Pancreas (tissue), 10 donors: Measurements from ENCODE around the gene CES3. TPM values are rescaled to one million over a fixed set of nuclear protein-coding genes. Genes with fewer than 3 reads are reported as not detected.
A peak's percentile ranks its signal among the peaks of the same experiment; 100 is the strongest.

Experiments
- ATAC-seq, 4 donors: fragments of 200-7000 bp; cut with Tn5 transposase; one replicate each; pipeline versions ENCODE4 v1.8.0 to v1.9.1; 2020; ENCODE audit warnings: mild to moderate bottlenecking in 4 of 4, moderate library complexity in 4 of 4
- DNase-seq, 6 donors: peaks; one replicate each; pipeline ENCODE4 v3.0.0-alpha.2; 2020
- FAIRE-seq: peaks from 2 replicates; lab custom pipeline; 2012; peaks lifted over from hg19 to GRCh38; lab: Jason Lieb, UNC
- H3K27ac ChIP-seq, 4 donors: fragments of 200-600 bp; sonication (generic); 1 replicate in 3 of 4; 2 replicates in 1 of 4; pipeline versions ENCODE4 v1.5.0 to v1.8.0; 2020
- H3K27me3 ChIP-seq, 4 donors: fragments of 200-600 bp; one replicate each; pipeline ENCODE4 v1.8.0; 2021
- H3K36me3 ChIP-seq, 3 donors: fragments of 200-600 bp; sonication (generic) in 1 of 3; one replicate each; pipeline versions ENCODE4 v1.5.0 to v1.8.0; 2020 to 2021
- H3K4me1 ChIP-seq, 3 donors: fragments of 200-600 bp; one replicate each; pipeline ENCODE4 v1.8.0; 2021
- H3K4me3 ChIP-seq, 4 donors: fragments of 200-600 bp; sonication (generic) in 2 of 4; one replicate each; pipeline versions ENCODE4 v1.5.0 to v1.8.0; 2020 to 2021
- H3K9me3 ChIP-seq, 4 donors: fragments of 200-600 bp; one replicate each; pipeline ENCODE4 v1.8.0; 2021
- WGBS, 2 donors: extraction: QIAGEN DNeasy Blood & Tissue Kit; methylation state at CpG; one replicate each; pipeline ENCODE4 v1.1.7; 2013; 5-methylcytosine and 5-hydroxymethylcytosine counted together
- intact Hi-C, 3 donors: fragments of 100-400 bp; cut with DNase I; formaldehyde crosslinking; loops; one replicate each; pipeline versions ENCODE4 v1.11.1 to v1.14.2; 2022
- polyA plus RNA-seq, 2 donors: library from polyadenylated mRNA; stranded (reverse); fragments of 200-250 nt; gene quantifications; one replicate each; pipeline ENCODE4 v1.2.3, GENCODE V29; 2013
- total RNA-seq, 6 donors: library from RNA; stranded (reverse); fragmentation: NEBNext Ultra II Directional in 4 of 6; extraction: Animal tissue kit (Norgen Biotek cat#: 25700) in 4 of 6; gene quantifications; one replicate each; pipeline versions ENCODE4 v1.2.1 to v1.2.4, GENCODE V29; 2021 to 2023
- TF ChIP-seq, protein P1 (sequence below), 4 donors: fragments of 200-600 bp; sonication (generic) in 3 of 4; IDR thresholded peaks; one replicate each; pipeline versions ENCODE4 v1.5.0 to v1.8.0; 2021; ENCODE audit warnings: antibody characterized with exemption in 4 of 4
- donor health status: healthy with polysubstance abuse.
- donor health status: DM: no; HTN: no; CAD: no; lungs with moderate emphysema.
- donor health status: DM: no; HTN: no; CAD: no.
- donor health status: control.
- donor health status: control.
- donor health status: Bipolar disorder and iron deficiency.
- donor health status: DM: yes; HTN: yes; CAD: no.
- donor health status: DM: no; HTN: no; CAD: no.
- donor health status: DM: no; HTN: no; CAD: no.
- donor health status: DM: yes; HTN: yes; CAD: no.

Gene CES3
- total and polyA plus RNA-seq, 8 donors = 1.9 to 7.3 (median 5.2) TPM

GRCh38 chr16:66996324-66996982 is 35.4 kb downstream of the CES3 start:
- 33 to 43% methylated on average over 6 of the region's 6 CpGs for WGBS, 2 donors
- H3K27ac ChIP-seq = peak overlapping the region; percentile 65 to 86 (median 76)
- no peaks in the 10 kb centered on the region for H3K9me3 ChIP-seq
- intact Hi-C loops = no loop called here
- no peaks in the 10 kb centered on the region for H3K36me3 ChIP-seq
- peaks cover 10 to 13% (median 10%) of the 10 kb centered on the region in 3 donors for H3K4me1 ChIP-seq
- TF ChIP-seq, protein P1, sequence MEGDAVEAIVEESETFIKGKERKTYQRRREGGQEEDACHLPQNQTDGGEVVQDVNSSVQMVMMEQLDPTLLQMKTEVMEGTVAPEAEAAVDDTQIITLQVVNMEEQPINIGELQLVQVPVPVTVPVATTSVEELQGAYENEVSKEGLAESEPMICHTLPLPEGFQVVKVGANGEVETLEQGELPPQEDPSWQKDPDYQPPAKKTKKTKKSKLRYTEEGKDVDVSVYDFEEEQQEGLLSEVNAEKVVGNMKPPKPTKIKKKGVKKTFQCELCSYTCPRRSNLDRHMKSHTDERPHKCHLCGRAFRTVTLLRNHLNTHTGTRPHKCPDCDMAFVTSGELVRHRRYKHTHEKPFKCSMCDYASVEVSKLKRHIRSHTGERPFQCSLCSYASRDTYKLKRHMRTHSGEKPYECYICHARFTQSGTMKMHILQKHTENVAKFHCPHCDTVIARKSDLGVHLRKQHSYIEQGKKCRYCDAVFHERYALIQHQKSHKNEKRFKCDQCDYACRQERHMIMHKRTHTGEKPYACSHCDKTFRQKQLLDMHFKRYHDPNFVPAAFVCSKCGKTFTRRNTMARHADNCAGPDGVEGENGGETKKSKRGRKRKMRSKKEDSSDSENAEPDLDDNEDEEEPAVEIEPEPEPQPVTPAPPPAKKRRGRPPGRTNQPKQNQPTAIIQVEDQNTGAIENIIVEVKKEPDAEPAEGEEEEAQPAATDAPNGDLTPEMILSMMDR (IDR thresholded peaks at IDR 0.05) = no peak
- no peak overlapping the region for H3K4me3 ChIP-seq
- DNase-seq = peak in 4 of 6 donors; percentile 70 to 82 (median 73)
- FAIRE-seq = no peak
- H3K27me3 ChIP-seq = no peaks in the 10 kb centered on the region
- peak; percentile 78 to 85 (median 83) for ATAC-seq

- H3K4me1 ChIP-seq = peaks cover 10 to 13% (median 10%) of the 10 kb centered on the region in 3 donors
- no peaks in the 10 kb centered on the region for H3K27me3 ChIP-seq
- FAIRE-seq (no peak), DNase-seq (no peak), ATAC-seq (peak in 2 of 4 donors; percentile 2)
- no peaks in the 10 kb centered on the region for H3K9me3 ChIP-seq
- TF ChIP-seq, protein P1 (IDR thresholded peaks at IDR 0.05) = no peak
- H3K27ac ChIP-seq = peak overlapping the region; percentile 65 to 86 (median 74)
- intact Hi-C loops = no loop called here
- no peak overlapping the region for H3K4me3 ChIP-seq
- no peaks in the 10 kb centered on the region for H3K36me3 ChIP-seq
- WGBS, 2 donors = 47 to 51% methylated on average over 3 of the region's 3 CpGs
Measured at GRCh38 chr16:66996983-66997358, 35.9 kb downstream of the CES3 start.

DNA sequence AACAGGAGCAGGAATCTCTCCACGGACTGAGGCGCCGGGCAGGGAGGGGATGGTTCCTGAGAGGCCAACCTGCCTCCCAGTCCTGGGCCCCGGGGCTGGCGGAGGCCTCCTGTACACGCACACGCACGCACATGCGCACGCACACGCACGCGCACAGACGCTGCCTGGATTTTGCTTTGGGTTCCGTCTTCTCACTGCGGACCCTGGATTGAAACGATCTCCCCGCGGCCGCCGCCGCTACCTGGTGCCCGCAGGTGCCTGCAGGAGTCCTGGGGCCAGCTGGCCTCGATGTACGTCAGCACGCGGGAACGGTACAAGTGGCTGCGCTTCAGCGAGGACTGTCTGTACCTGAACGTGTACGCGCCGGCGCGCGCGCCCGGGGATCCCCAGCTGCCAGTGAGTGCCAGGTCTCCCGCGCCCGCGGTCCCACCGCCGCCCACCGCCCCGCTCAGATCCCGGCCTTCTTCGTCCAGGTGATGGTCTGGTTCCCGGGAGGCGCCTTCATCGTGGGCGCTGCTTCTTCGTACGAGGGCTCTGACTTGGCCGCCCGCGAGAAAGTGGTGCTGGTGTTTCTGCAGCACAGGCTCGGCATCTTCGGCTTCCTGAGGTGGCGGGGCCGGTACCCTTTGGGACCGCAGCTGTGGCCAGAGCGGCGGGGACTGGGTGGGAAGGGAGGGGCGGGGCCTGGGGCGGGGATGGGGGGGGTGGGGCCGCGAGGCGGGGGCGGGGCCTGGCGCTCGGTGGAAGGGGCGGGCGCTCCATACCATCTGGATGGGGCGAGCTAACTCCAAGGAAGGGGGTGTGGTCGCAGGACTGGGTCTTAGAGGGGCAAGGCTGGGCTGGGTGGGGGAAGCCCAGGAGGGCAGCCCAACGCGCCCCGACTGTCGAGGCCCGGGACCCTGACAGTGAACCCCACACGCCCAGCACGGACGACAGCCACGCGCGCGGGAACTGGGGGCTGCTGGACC is 39.6 kb downstream of the CES3 start:
- H3K36me3 ChIP-seq = no peaks in the 10 kb centered on the region
- WGBS, 2 donors = 5 to 8% methylated on average over 42 to 89 of the region's 89 CpGs
- TF ChIP-seq, protein P1 (IDR thresholded peaks at IDR 0.05) = no peak
- DNase-seq = peak; percentile 54 to 91 (median 78)
- H3K27me3 ChIP-seq = no peaks in the 10 kb centered on the region
- no peak for FAIRE-seq
- H3K9me3 ChIP-seq = no peaks in the 10 kb centered on the region
- peak overlapping the region in 3 of 4 donors; percentile 15 to 51 (median 42) for H3K27ac ChIP-seq
- peak; percentile 60 to 71 (median 66) for ATAC-seq
- intact Hi-C loops = no loop called here
- H3K4me3 ChIP-seq = peak overlapping the region; percentile 17 to 47 (median 28)
- peaks cover 10 to 13% (median 10%) of the 10 kb centered on the region in 3 donors for H3K4me1 ChIP-seq

GRCh38 chr16:67001726-67002125 is 40.7 kb downstream of the CES3 start:
- no peak for ATAC-seq
- H3K27ac ChIP-seq = no peak overlapping the region
- DNase-seq = no peak
- WGBS, 2 donors = 82 to 90% methylated on average over 3 of the region's 3 CpGs
- FAIRE-seq = no peak
- TF ChIP-seq, protein P1 (IDR thresholded peaks at IDR 0.05) = no peak
- H3K4me3 ChIP-seq = no peak overlapping the region
- no peaks in the 10 kb centered on the region for H3K27me3 ChIP-seq
- H3K9me3 ChIP-seq = no peaks in the 10 kb centered on the region
- intact Hi-C loops = no loop called here
- H3K36me3 ChIP-seq = no peaks in the 10 kb centered on the region
- peaks cover 7 to 9% (median 8%) of the 10 kb centered on the region in 3 donors for H3K4me1 ChIP-seq
